GF-D8 (cell line): ENCODE results near the gene ZNF407.
"Not testable (repeated sequence)": the region's sequence is repeated elsewhere in the genome, so short reads cannot be mapped to it uniquely, and the experiment has no call there.

ENCODE experiments used
- DNase-seq: peaks from one replicate; lab custom pipeline; 2025; lab: John Stamatoyannopoulos, UW

The ZNF407 gene

GRCh38 chr18:74971776-74972175 lies 374.1 kb downstream of the ZNF407 start:
- DNase-seq, result not testable (repeated sequence)

GRCh38 chr18:74972354-74972753 lies 374.7 kb downstream of the ZNF407 start:
- DNase-seq, result no peak

- DNase-seq, result no peak
These were observed 377.3 kb downstream of the ZNF407 start for GRCh38 chr18:74975001-74975400.

- no peak for DNase-seq
These were observed 378.8 kb downstream of the ZNF407 start for GRCh38 chr18:74976331-74976909.

- no peak for DNase-seq
These were observed 379.4 kb downstream of the ZNF407 start for GRCh38 chr18:74977041-74977440.

- no peak for DNase-seq
These were observed 383.0 kb downstream of the ZNF407 start for GRCh38 chr18:74980669-74981068.

- DNase-seq, result no peak
These were observed 383.8 kb downstream of the ZNF407 start for GRCh38 chr18:74981476-74981875.

GRCh38 chr18:74982946-74983635 lies 385.4 kb downstream of the ZNF407 start:
- no peak for DNase-seq

GRCh38 chr18:74989134-74989533 lies 391.5 kb downstream of the ZNF407 start:
- DNase-seq, result no peak

- DNase-seq, result peak; percentile 40
These were observed 393.0 kb downstream of the ZNF407 start for GRCh38 chr18:74990563-74991081.

GRCh38 chr18:74994502-74995418 lies 397.1 kb downstream of the ZNF407 start:
- no peak for DNase-seq

- no peak for DNase-seq
These were observed 397.7 kb downstream of the ZNF407 start for GRCh38 chr18:74995419-74995736.

GRCh38 chr18:74996055-74996454 lies 398.4 kb downstream of the ZNF407 start:
- DNase-seq, result no peak

GRCh38 chr18:74996996-74997395 lies 399.3 kb downstream of the ZNF407 start:
- DNase-seq, result no peak

GRCh38 chr18:75000920-75001319 lies 403.2 kb downstream of the ZNF407 start:
- no peak for DNase-seq

GRCh38 chr18:75003039-75003438 lies 405.4 kb downstream of the ZNF407 start:
- DNase-seq, result no peak

- DNase-seq, result peak; percentile 69
These were observed 406.4 kb downstream of the ZNF407 start for GRCh38 chr18:75003764-75004690.

- DNase-seq, result no peak
These were observed 408.0 kb downstream of the ZNF407 start for GRCh38 chr18:75005626-75006025.

GRCh38 chr18:75008186-75008585 lies 410.5 kb downstream of the ZNF407 start:
- DNase-seq, result no peak

GRCh38 chr18:75009296-75009695 lies 411.6 kb downstream of the ZNF407 start:
- DNase-seq, result no peak

GRCh38 chr18:75009878-75010277 lies 412.2 kb downstream of the ZNF407 start:
- DNase-seq, result no peak

- no peak for DNase-seq
These were observed 412.6 kb downstream of the ZNF407 start for GRCh38 chr18:75010278-75010677.
